HepG2 (cell line): ENCODE measurements around the gene DCAF4. TPM values are rescaled to one million over a fixed set of nuclear protein-coding genes. Genes with fewer than 3 reads are reported as not detected.

Experiments
- ATAC-seq: fragments of 200-7000 bp; cut with Tn5 transposase; 3 replicates; pipeline ENCODE4 v1.9.1; 2020; ENCODE audit warnings: mild to moderate bottlenecking, moderate library complexity
- BruUV-seq: library from RNA; stranded (reverse); fragments of 400-500 nt; replicated peaks from 2 replicates; lab custom pipeline; 2021; lab: Mats Ljungman, UMichigan
- CTCF ChIA-PET: fragments of 300-600 bp; formaldehyde crosslinking; extraction: SDS; loops from one replicate; lab custom pipeline; 2021; ENCODE audit warnings: low total read pairs, inconsistent platforms, low intra/inter-chr PET ratio; lab: Yijun Ruan, JAX
- POLR2A ChIA-PET: fragments of 350-600 bp; sonication (Branson Sonifier 250); formaldehyde crosslinking; loops from one replicate; lab custom pipeline; 2020; ENCODE audit warnings: antibody characterized with exemption, inconsistent platforms; lab: Yijun Ruan, JAX
- DNase-seq: peaks from one replicate; pipeline ENCODE4 v3.0.0-alpha.2; 2015; ENCODE audit warnings: low spot score
- FAIRE-seq: peaks from 3 replicates; lab custom pipeline; 2011; peaks lifted over from hg19 to GRCh38; lab: Jason Lieb, UNC
- H2AFZ ChIP-seq: one replicate; pipeline ENCODE4 v1.6.1; 2011; ENCODE audit warnings: low read length, inconsistent platforms
- H3K27ac ChIP-seq: fragments of 300-600 bp; 3 replicates; pipeline ENCODE4 v1.8.0; 2011; ENCODE audit warnings: mixed run types, mild to moderate bottlenecking, mixed read lengths, low read length, inconsistent platforms; ENCODE audit not compliant: insufficient read depth; ENCODE audit errors: extremely low read length
- H3K27me3 ChIP-seq, 2 experiments: fragments of 200-600 bp in 1 of 2; 2 replicates in 1 of 2; 3 replicates in 1 of 2; pipeline versions ENCODE4 v1.6.0 to v1.8.0; 2011; ENCODE audit warnings: low read length in 2 of 2, mild to moderate bottlenecking in 2 of 2, moderate library complexity in 2 of 2, inconsistent platforms in 1 of 2; ENCODE audit not compliant: insufficient read depth in 2 of 2, control insufficient read depth in 1 of 2
- H3K36me3 ChIP-seq, 2 experiments: fragments of 200-600 bp in 1 of 2; replicated peaks in 1 of 2; 2 replicates in 1 of 2; 3 replicates in 1 of 2; pipeline versions ENCODE4 v1.5.1 to v1.8.0; 2011; ENCODE audit warnings: low read length in 2 of 2, inconsistent platforms in 1 of 2; ENCODE audit not compliant: insufficient read depth in 2 of 2, control insufficient read depth in 1 of 2
- H3K4me1 ChIP-seq: 2 replicates; pipeline ENCODE4 v1.5.1; 2012; ENCODE audit warnings: low read length, inconsistent platforms; ENCODE audit not compliant: insufficient read depth
- H3K4me2 ChIP-seq: 2 replicates; pipeline ENCODE4 v1.6.0; 2011; ENCODE audit warnings: low read depth, low read length, inconsistent platforms
- H3K4me3 ChIP-seq, 3 experiments: fragments of 200-600 bp in 1 of 3; sonication (generic), shearing (Covaris generic) in 1 of 3; replicated peaks in 1 of 3; 2 replicates each; pipeline ENCODE4 v1.5.1; 2011 to 2016; ENCODE audit warnings: low read length in 3 of 3, inconsistent platforms in 2 of 3, low read depth in 2 of 3, mild to moderate bottlenecking in 2 of 3, control low read depth in 1 of 3, mixed read lengths in 1 of 3; ENCODE audit not compliant: insufficient read depth in 1 of 3
- H3K79me2 ChIP-seq: one replicate; pipeline ENCODE4 v1.6.1; 2011; ENCODE audit warnings: low read length, inconsistent platforms; ENCODE audit not compliant: insufficient read depth
- H3K9ac ChIP-seq: 2 replicates; pipeline ENCODE4 v1.6.0; 2011; ENCODE audit warnings: mild to moderate bottlenecking, low read depth, low read length, inconsistent platforms; ENCODE audit not compliant: insufficient read depth
- H3K9me3 ChIP-seq: 2 replicates; pipeline ENCODE4 v1.5.1; 2012; ENCODE audit warnings: mild to moderate bottlenecking, low read length
- H4K20me1 ChIP-seq: 2 replicates; pipeline ENCODE4 v1.6.0; 2011; ENCODE audit warnings: inconsistent platforms, mild to moderate bottlenecking, low read length, moderate library complexity; ENCODE audit not compliant: insufficient read depth
- EZH2 ChIP-seq: conservative IDR thresholded peaks from 2 replicates; pipeline ENCODE4 v1.6.1; 2012; ENCODE audit warnings: mild to moderate bottlenecking, low read depth, low read length, moderate library complexity
- FOXO4 ChIP-seq: sonication (generic); formaldehyde crosslinking; conservative IDR thresholded peaks from 2 replicates; pipeline ENCODE4 v1.8.1; 2023; ENCODE audit warnings: missing genetic modification reagents
- MTF2 ChIP-seq: sonication (generic); formaldehyde crosslinking; IDR thresholded peaks from 2 replicates; pipeline ENCODE4 v1.5.0; 2020; ENCODE audit warnings: missing genetic modification reagents, borderline replicate concordance
- ZFP91 ChIP-seq: sonication (generic); formaldehyde crosslinking; IDR thresholded peaks from 2 replicates; pipeline ENCODE4 v1.9.0; 2022; ENCODE audit warnings: missing genetic modification reagents, mild to moderate bottlenecking, borderline replicate concordance
- ZNF142 ChIP-seq: sonication (generic); formaldehyde crosslinking; IDR thresholded peaks from 2 replicates; pipeline ENCODE4 v1.4.0; 2020; ENCODE audit warnings: missing genetic modification reagents
- ZNF3 ChIP-seq: IDR thresholded peaks from 2 replicates; pipeline ENCODE4 v1.7.0; 2017; ENCODE audit warnings: inconsistent platforms
- ZNF777 ChIP-seq: sonication (generic); formaldehyde crosslinking; IDR thresholded peaks from 2 replicates; pipeline ENCODE4 v1.4.0; 2020; ENCODE audit warnings: missing genetic modification reagents
- ZNF800 ChIP-seq: sonication (generic); formaldehyde crosslinking; IDR thresholded peaks from 2 replicates; pipeline ENCODE4 v1.4.0; 2020; ENCODE audit warnings: missing genetic modification reagents
- WGBS: methylation state at CpG from one replicate; pipeline ENCODE4 v1.1.6; 2017; ENCODE audit warnings: low lambda C conversion rate; 5-methylcytosine and 5-hydroxymethylcytosine counted together
- in situ Hi-C: cut with HindIII; loops from 2 replicates; pipeline ENCODE4 v1.10.0; 2017; ENCODE audit warnings: low pct_unique_long_range_greater_than_20kb; ENCODE audit not compliant: extremely low pct_ligation_motif_present
- intact Hi-C: fragments of 100-400 bp; cut with micrococcal nuclease; formaldehyde crosslinking; loops from one replicate; pipeline ENCODE4 v1.10.0; 2022; ENCODE audit not compliant: unreplicated experiment
- polyA plus RNA-seq, 8 experiments: library from polyadenylated mRNA; depleted of rRNA in 3 of 8; stranded (reverse) in 7 of 8; unstranded in 1 of 8; fragments of >200 nt; fragmentation: Illumina TruSeq in 4 of 8; extraction: Trizol in 4 of 8; gene quantifications; 2 replicates each; pipeline versions ENCODE4 v1.2.1 to v1.2.3, GENCODE V29; 2011 to 2016; ENCODE audit warnings: low read depth in 4 of 8, missing spikeins in 1 of 8, mixed read lengths in 1 of 8; ENCODE audit not compliant: insufficient read depth in 1 of 8
- total RNA-seq, 5 experiments: library from RNA; depleted of rRNA; stranded (reverse); fragments of >200 nt; fragmentation: Illumina TruSeq; extraction: Trizol; gene quantifications; 2 replicates each; pipeline ENCODE4 v1.2.3, GENCODE V29; 2016; ENCODE audit warnings: low read depth in 1 of 5

The DCAF4 gene
- total and polyA plus RNA-seq, 2 of the 13 experiments (the other 11 are each of a cell fraction or from before 2014, with no cell fraction given), result 18.8 to 21.1 TPM

DNA sequence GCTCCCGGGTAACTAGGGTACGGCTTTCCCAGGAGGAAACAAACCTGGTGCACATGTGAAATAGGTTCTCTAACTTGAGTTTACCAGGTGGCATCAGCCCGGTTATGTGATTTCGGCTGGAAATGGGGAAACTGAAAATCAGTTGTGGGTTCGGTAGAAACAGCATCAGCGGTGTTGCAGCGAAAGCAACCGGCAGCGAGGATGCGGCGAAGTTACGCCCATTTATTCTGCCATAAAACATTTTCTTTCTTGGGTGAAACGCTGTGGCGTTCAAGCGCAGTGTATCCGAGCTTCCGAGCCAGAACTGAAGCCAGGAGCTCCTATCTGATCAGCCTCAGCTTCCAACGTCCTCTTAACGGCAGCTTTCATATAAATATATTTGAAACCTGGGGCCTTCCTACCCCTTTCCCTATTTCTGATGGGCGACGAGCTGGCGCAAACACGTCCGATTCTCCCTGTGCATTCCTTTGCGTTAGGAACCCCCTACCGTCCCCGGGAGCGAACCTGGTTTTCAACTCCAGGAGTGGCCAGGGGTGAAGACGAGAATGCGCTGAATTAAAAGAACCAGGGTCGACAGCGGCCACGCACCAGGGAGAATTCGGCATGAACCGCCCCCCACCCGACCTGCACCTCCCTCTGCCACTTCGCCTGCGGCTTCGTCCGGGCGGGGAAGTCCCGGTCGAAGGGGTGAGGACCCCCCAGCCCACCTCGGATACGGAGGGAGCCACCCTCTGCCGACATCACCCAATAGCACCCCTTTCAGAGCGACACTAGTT, 34.0 kb upstream of the DCAF4 start:
- ATAC-seq (0 out of 3 replicates have a peak, but pooled peaks have one; percentile 3), FAIRE-seq (no peak), DNase-seq (no peak)
- H3K27me3 ChIP-seq, result peaks cover 11 to 50% of the 10 kb centered on the region in 2 experiments; a peak in 4 of 5 replicates
- H4K20me1 ChIP-seq, result no peaks in the 10 kb centered on the region
- intact Hi-C loops (loop anchor here (5.0 kb wide), 1 partner anchor 120 kb away; no protein-coding TSS in a partner anchor), in situ Hi-C loops (no loop called here)
- H3K4me3 ChIP-seq, result peak overlapping the region; percentile 65 to 82 (median 73)
- WGBS, result under 1% methylated on average over 25 of the region's 47 CpGs
- H2AFZ ChIP-seq, result no peak overlapping the region
- TF ChIP-seq ZNF777 (CRISPR knock-in tag), result no peak
- no peak for TF ChIP-seq FOXO4 (CRISPR knock-in tag)
- peak; percentile 66 for TF ChIP-seq ZFP91 (CRISPR knock-in tag)
- TF ChIP-seq MTF2 (CRISPR knock-in tag), result peak; percentile 74; the same call in 1 of the 2 replicates
- TF ChIP-seq ZNF142, result 0 out of 2 replicates have a peak, but pooled peaks have one; percentile 70
- TF ChIP-seq ZNF800 (CRISPR knock-in tag), result peak; percentile 24; the same call in 1 of the 2 replicates
- no peak for TF ChIP-seq ZNF3
- peak; percentile 96 for TF ChIP-seq EZH2
- no TSS peak for BruUV-seq
- no peak overlapping the region for H3K9ac ChIP-seq
- no peaks in the 10 kb centered on the region for H3K9me3 ChIP-seq
- peaks cover 29% of the 10 kb centered on the region for H3K4me1 ChIP-seq
- H3K4me2 ChIP-seq, result peak overlapping the region; percentile 87
- POLR2A ChIA-PET, result no interaction called here
- no peak overlapping the region for H3K27ac ChIP-seq
- no peaks in the 10 kb centered on the region for H3K79me2 ChIP-seq
- no peaks in the 10 kb centered on the region for H3K36me3 ChIP-seq
- CTCF ChIA-PET, result no interaction called here
